Activated CD4-positive, CD25-positive, alpha-beta regulatory T cell (primary cell): ENCODE measurements around the gene SETD2.

Experiments used
- DNase-seq, 4 experiments: peaks; one replicate each; lab custom pipeline; 2025; lab: John Stamatoyannopoulos, UW

Gene SETD2

DNA sequence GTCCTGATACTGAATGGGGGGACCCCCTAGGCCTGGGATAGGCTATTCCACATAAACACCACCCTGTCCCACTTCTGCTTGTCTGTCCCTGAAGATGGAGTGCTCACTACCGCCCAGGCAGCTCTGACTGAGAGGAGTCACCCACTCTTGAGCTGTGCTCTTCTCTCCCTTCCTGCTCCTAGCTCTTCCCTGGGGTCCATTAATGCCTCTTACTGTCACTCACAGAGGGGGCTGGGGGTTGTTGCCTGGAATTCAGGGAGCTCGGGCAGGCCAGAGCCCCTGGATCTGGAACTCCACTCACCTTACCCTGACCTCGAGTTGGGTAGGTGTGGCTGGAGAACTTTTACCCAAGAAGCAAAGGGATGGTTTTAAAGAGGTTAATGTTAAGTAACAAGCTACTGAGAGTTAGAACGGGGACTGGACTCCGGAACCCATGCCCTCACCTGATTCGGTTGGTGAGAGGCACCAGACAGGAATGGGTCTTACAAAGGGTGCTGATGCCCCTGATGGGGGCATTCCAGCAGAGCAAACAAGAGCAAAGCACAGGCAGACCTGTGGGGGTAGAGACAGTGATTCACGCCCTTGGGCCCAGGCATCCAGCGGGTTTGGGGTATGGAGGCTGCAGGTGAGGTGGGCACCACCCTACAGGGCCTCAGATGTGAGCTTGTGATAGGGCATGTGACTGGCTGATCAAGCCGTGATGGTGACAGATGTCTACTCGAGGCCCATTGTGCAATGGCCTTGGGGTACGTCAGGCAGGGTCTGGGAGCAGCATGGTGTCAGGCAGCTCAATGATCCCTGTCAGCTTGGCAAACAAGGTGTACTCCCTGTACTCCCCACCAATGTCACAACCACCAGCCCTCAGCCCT is 179.1 kb downstream of the SETD2 start:
- no peak for DNase-seq

DNA sequence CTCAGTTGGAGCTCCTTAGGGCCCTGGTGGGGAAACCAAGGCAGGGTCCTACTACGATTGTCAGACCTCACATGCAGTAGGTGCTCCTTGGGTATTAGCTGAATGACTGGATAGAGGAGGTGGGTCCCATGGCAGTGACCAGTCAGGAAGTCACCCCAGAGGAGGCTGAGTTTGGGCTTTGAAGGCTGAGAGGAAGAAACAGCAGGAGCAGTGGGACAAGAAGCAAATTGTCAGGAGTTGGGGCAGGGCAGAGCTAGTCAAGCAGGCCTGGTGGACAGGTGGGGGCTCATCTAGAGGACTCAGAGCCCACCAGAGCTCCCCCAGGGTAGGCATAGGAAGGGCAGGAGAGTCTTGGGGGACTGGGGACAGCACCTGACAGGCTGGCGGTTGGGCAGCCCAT is 181.4 kb downstream of the SETD2 start:
- DNase-seq = no peak

DNA sequence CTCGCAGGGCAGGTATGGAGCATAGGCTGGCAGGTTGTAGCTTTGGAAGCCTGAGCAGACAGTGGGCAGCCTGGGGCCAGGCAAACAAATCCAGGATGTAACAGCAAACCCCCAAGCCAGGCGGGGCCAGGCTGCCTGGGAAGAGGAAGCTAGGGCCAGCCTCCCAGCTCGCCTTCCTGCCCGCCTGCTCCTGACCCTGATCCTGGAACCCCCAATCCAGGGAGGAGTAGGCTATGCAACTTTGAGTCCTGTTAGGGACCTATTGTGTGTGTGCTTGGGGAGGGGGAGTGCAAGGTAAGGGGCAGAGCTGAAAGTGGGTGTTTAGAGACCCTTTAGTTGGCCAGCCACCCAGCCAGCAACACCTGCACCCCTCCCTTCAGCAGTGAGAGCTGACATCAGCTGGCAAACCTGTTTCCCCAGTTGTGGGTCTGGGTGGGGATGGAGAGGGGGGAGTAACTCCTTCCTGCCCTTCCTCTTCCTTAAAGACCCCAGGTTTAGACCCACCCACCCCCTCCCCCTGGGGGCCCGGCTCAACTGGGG is 181.9 kb downstream of the SETD2 start:
- DNase-seq = no peak

DNA sequence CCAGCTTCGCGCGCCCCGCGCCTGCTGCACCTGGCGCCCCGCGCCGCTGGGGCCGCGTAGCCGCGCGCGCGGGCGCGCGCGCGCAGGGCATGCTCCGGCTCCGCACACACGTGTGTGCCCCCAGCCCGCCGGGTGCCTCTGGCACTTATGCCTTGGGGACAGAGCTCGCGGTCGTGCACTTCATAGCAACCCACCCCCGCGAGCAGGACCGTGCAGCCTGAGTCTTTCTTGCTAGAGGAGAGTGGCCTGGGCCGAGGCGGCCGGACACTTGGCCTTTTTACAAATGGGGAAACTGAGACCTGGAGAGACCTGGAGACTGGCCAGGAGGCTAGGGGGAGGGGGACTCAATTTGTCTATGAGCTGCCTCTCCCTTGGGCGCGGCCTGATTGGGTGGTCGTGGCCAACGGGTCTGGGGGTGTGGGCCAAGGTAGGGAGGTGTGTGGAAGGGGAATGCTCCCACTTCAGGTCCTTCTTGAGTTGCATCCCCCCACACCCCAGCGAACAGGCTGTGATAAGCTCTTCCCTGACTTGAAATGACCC is 183.9 kb downstream of the SETD2 start:
- DNase-seq = no peak

DNA sequence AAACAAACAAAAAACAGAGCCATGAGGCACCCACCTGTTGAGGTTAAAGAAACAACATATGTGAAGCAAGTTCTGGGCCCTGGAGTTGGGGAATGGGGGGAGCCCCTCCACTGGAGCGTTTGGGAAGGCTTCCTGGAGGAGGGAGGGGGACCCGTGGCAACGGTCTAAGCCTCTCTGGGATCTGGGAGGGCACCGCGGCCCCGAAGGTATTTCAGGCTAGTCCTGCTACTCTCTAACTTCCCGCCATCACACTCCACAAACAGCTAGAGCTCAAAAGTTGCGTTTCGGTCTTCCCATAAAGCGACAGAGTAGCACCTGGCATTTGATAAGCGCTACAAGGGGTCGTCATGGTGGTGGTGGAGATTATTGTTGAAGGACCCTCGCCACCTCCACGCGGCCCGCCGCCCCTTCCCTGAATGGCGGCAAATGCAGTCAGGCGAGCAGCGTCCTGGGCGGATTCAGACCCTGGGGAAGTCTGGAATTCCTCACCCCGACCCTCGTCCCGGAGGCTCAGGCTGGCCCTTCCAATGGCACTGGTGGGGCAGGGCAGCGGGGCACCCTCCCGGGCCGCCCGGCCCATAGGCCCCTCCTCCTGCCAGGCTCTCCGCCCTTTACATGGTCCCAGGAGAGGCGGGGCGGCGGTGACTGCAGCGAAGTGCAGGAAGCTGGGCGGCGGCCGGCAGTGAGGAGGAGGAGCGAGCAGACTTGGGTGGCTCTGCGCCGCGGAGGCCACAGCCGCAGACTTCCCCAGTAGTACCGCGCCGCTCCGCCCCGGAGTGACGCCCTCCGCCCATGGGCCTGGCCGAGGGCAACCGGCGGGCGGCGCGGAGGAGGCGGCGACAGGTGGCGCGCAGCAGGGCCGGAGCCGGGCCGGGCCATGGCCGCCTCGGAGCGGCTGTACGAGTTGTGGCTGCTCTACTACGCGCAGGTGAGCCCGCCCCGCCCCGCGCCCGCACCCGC is 184.6 kb downstream of the SETD2 start, which contains the start of gene NBEAL2:
Gene NBEAL2, plus strand, starts transcription at position 682 of the 960 bp plus-strand sequence. Its CDS starts 196 bp downstream, at position 878.
- DNase-seq = peak; percentile 88 to 93 (median 90)

DNA sequence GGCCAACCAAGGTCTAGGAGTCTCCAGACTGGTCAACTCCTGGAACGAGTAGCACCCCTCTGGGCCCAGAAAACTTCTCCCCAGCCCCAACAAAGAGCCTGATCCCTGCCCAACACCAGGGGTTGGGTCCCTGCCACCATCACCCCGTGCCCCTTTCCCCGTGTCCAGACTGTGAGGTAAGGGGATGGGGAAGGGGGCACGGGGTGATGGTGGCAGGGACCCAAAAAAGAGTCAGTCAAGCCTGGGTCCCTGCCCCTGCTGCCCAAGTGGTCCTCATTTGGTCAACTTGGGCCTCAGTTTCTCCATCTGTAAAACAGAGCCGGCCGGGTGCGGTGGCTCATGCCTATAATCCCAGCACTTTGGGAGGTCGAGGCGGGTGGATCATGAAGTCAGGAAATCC is 185.5 kb downstream of the SETD2 start:
- DNase-seq = no peak

DNA sequence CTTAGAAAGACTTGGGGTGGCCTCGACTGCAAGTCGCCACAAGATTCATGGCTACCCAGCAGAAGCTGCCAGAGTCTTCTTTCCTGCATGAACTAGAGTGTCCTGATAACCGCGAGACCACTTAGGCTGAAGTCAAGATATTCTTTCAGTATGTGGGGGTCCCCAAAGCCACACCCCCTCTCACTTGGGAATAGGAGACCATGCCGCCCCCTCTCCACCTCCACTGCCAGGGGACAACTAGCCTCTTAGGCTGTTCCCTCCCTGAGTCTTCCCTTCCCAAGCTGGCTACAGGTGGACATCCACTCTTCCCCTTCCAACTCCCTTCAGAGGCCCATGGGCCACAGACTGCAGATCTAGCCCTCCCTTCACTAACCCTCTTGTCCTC is 186.1 kb downstream of the SETD2 start:
- no peak for DNase-seq

DNA sequence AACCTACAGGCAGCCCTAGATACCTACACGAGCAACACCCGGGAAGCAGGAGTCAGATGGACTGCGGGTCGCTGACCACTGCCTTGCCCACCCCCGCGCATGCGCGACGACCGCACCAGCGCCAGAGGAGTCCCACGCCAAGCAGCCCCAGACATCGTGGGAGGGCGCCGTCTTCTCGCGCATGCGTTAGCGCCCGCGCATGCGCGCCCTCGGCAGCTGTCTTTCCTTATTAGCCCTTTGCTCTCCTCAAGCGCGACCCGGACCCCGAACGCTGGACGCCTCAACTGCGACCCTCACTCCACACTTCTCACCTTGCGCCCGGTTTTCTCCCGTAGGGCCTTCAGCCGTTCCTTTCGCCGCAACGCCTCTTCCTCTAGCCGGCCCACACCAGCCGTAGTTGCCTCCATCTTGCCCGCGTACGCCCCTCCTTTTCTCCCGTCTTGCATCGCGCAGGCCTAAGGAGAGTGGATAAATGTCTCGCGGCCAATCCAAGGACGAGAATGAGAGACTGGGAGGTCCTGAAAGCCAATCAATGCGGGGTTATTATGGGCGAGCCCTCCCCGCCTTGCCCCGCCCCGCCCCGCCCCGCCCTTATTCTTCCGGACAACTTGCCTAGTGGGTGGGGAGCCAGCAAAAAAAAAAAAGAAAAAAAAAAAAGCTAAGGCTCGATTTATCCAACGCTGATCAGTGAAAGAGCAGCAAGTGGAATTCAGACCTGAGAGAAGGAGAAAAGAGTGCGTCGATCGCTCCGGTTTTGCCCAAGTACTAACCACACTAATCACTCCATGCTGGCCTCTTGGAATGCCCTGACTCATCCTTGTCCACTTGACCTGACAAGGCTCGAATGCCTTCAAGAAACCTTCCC is 187.4 kb downstream of the SETD2 start, which contains the start of gene CCDC12:
Gene CCDC12, minus strand, starts transcription at position 420 of the 865 bp plus-strand sequence. Its CDS starts 13 bp downstream, at position 407.
- peak; percentile 82 to 87 (median 84) for DNase-seq

DNA sequence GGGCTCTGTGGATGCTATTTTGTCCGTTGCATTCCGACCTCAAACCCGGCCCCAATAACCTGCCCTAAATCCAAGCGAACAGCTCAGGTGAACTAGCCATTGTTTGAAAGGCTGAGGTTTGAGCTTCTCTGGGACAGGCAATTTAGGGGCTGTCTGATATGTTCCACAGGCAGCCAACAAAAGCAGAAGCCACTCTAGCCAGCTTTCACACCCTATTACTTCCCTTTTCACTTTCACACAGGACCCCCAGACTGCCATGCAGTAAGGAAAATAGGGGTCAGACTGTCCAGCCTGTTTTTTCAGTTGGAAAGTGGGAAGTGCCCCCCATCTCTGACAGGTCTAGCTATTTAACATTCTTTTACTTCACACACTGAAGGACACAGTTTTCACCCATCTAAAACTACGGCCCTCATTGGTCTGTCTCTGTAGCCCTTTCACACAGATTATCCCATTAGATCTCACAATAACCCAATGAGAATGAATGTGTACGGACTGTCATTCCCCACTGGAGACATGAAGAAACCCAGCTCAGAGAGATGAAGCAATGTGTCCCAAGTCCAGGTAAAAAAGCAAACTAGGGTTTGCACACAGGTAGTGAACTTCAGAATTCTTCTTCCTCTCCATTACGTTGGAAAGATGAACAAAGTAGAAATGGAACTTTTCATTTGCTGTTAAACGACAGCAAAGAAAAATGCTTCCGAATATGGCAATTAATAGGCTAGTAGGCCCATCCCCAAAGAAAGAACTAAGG is 189.3 kb downstream of the SETD2 start:
- no peak for DNase-seq

DNA sequence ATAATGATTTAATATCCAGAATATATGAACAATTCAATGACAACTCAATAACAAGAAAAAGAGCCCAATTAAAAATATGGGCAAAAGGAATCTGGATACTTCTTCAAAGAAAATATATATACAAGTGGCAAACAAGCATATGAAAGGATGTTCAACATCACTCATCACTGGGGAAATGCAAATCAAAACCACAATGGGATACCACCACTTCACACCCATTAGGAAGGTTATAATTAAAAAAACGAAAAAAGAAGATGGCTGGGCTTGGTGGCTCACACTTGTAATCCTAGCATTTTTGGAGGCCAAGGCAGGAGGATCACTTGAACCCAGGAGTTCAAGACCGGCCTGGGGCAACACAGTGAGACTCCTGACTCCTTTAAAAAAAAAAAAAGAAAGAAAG is 191.5 kb downstream of the SETD2 start:
- DNase-seq = no peak

DNA sequence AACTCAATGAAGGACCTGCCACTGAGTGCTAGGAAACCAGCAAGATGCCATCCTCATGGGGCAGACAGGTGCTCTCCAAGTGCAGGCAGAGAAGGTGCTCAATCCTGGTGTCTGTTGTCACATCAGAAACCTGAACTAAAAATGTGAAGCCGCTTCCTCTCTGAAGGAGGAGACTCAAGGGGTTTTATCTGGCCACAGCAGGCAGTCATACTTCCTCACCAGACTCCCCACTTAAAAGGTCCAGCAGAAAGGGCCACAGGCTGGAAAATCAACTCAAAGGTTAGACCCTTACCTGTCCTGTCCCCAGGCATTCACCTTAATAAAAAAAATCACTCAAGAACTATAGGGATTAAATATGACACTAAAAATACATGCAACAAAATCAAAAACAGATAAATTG is 192.2 kb downstream of the SETD2 start:
- no peak for DNase-seq

DNA sequence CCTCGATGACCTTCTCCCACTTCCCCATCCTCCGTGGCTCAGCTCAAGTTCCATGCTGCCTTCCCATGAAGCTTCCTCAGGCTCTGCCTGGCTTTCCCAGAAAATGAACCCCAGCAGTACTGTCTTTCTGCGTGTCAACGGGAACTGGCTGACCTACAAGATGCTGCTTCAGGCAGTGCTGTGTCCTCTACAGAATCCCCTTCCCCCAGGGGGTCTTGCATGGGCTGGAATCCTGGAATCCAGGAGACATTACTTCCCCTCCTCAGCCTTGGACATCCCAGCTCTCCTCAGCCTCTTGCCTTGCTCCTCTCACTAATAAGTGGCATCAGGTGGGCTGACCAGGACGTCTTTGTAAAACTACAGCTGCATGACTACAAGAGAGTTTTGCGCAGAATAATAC is 192.8 kb downstream of the SETD2 start:
- DNase-seq = no peak

DNA sequence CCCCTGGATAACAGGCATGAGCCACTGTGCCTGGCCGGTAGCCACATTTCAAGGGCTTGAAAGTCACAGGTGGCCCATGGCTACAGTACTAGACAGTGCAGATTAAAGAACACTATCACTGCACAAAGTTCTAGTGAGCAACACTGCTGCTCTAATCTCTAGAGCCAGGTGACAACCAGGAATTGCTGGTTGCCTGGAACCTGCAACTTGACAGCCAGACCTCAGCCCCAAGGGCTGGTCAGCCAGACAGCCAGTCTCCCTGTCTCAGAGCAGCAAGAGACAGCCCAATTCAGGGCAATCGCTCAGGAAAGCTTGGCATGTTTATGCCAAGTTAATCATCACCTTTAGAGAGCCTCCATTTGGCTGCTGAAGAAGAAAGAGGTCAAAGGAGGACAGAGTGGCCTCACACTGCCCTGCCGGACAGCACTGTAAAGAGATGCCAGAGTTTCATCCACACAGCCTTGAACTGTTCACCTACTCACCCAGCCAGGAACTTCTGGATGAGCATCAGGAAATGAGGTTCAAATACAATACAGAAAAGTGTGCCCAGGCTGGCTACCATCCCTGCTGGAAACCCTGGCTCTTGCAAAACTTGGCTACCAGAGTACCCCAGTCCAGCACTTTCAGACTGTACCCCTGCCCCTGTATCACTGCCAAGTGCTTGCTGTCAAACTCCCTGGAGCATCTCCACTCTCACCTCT is 193.4 kb downstream of the SETD2 start:
- no peak for DNase-seq

DNA sequence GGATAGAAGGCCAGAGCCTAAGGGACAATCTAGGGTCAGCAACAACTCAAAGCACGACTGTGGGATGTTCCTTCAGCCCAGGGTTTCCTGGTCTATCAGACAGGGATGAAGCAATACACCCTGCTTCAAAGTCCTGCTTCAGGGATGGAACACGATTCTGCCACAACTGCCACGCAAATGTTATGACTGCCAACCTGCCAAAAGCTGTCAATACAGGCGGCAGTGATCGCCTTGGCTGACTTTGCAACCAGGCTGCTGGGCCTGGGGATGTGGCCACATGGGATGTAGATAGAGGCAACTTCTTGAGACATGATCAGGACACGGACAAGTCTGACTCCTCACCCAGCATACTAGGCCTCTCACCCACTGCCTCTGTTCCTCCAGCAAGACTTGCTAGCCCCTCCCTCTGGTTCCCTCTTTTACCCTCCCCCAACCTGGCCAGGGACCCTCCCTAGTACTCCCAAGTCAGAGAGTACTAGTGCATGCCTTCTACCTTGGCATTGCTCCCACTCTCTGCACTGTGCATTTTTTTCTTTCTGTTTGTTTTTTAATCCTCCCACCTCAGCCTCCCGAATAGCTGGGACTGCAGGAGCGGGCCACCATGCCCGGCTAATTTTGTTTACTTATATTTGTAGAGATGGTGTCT is 195.0 kb downstream of the SETD2 start:
- no peak for DNase-seq

DNA sequence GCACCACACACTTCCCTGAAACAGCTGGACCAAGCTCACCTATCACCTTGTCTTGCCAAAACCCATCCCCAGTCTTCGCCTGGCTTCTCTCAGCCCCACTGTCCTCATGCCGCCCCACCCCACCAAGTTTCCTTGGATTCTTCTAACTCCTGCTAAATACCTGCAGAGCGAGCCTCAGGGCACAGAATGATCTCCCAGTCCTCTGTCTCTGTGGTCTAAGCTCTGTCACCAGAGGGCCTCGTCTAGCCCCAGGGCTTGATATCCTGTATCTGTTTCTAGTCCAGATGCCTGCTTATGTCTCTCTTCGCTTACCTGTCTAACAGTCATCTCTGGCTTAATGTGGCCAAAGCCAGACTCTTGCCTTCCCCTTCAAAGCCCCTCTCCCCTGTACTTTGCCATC is 197.1 kb downstream of the SETD2 start:
- DNase-seq = no peak
